HEK293 (cell line): ENCODE measurements around the gene ZNF345.
A peak's percentile ranks its signal among the peaks of the same experiment; 100 is the strongest.

Experiments used
- BCL11B ChIP-seq: fragments of 450-650 bp; formaldehyde crosslinking; IDR thresholded peaks from 2 replicates; pipeline ENCODE4 v1.5.1; 2016; ENCODE audit warnings: low read depth, missing biosample characterization, missing genetic modification characterization
- KLF9 ChIP-seq: fragments of 450-650 bp; formaldehyde crosslinking; IDR thresholded peaks from 2 replicates; pipeline ENCODE4 v1.5.1; 2016; ENCODE audit warnings: missing biosample characterization, missing genetic modification characterization, low read depth
- SETDB1 ChIP-seq: IDR thresholded peaks from one replicate; pipeline ENCODE4 v1.6.1; 2017; ENCODE audit warnings: mild to moderate bottlenecking, low read length, moderate library complexity, mixed read lengths; ENCODE audit not compliant: insufficient read length
- ZBTB1 ChIP-seq: fragments of 450-650 bp; formaldehyde crosslinking; IDR thresholded peaks from 2 replicates; pipeline ENCODE4 v1.5.1; 2016; ENCODE audit warnings: missing biosample characterization, missing genetic modification characterization
- ZBTB48 ChIP-seq: fragments of 450-650 bp; formaldehyde crosslinking; IDR thresholded peaks from 2 replicates; pipeline ENCODE4 v1.5.1; 2016; ENCODE audit warnings: missing biosample characterization, missing genetic modification characterization
- ZEB2 ChIP-seq: fragments of 450-650 bp; formaldehyde crosslinking; IDR thresholded peaks from 2 replicates; pipeline ENCODE4 v1.5.1; 2016; ENCODE audit warnings: missing biosample characterization, missing genetic modification characterization
- ZNF10 ChIP-seq: fragments of 450-650 bp; formaldehyde crosslinking; IDR thresholded peaks from 2 replicates; pipeline ENCODE4 v1.5.1; 2017; ENCODE audit warnings: missing biosample characterization, missing genetic modification characterization
- ZNF324 ChIP-seq: fragments of 450-650 bp; formaldehyde crosslinking; IDR thresholded peaks from 2 replicates; pipeline ENCODE4 v1.5.1; 2016; ENCODE audit warnings: missing biosample characterization, missing genetic modification characterization
- ZNF416 ChIP-seq: fragments of 450-650 bp; formaldehyde crosslinking; IDR thresholded peaks from 2 replicates; pipeline ENCODE4 v1.5.1; 2016; ENCODE audit warnings: missing biosample characterization, missing genetic modification characterization
- ZNF660 ChIP-seq: fragments of 450-650 bp; IDR thresholded peaks from 2 replicates; pipeline ENCODE4 v1.5.1; 2018; ENCODE audit warnings: missing biosample characterization, mild to moderate bottlenecking, missing genetic modification characterization
- ZNF830 ChIP-seq: fragments of 450-650 bp; IDR thresholded peaks from 2 replicates; pipeline ENCODE4 v1.5.0; 2018; ENCODE audit warnings: missing biosample characterization, missing genetic modification characterization, low read depth, mild to moderate bottlenecking, moderate library complexity
- ZNF843 ChIP-seq: fragments of 450-650 bp; formaldehyde crosslinking; IDR thresholded peaks from 2 replicates; pipeline ENCODE4 v1.5.1; 2016; ENCODE audit warnings: missing biosample characterization, missing genetic modification characterization
- TF ChIP-seq, protein P1 (sequence below): fragments of 450-650 bp; formaldehyde crosslinking; conservative IDR thresholded peaks from 2 replicates; pipeline ENCODE4 v1.5.1; 2016; ENCODE audit warnings: low read depth, missing biosample characterization, missing genetic modification characterization
- TF ChIP-seq, protein P2 (sequence below): fragments of 450-650 bp; formaldehyde crosslinking; IDR thresholded peaks from 2 replicates; pipeline ENCODE4 v1.5.1; 2016; ENCODE audit warnings: missing biosample characterization, missing genetic modification characterization
- TF ChIP-seq, protein P3 (sequence below): fragments of 450-650 bp; formaldehyde crosslinking; IDR thresholded peaks from 2 replicates; pipeline ENCODE4 v1.5.1; 2016; ENCODE audit warnings: missing biosample characterization, missing genetic modification characterization, borderline replicate concordance
- TF ChIP-seq, protein P4 (sequence below): fragments of 450-650 bp; formaldehyde crosslinking; IDR thresholded peaks from 2 replicates; pipeline ENCODE4 v1.5.1; 2016; ENCODE audit warnings: missing biosample characterization, missing genetic modification characterization
- TF ChIP-seq, protein P5 (sequence below): fragments of 450-650 bp; formaldehyde crosslinking; IDR thresholded peaks from 2 replicates; pipeline ENCODE4 v1.5.0; 2017; ENCODE audit warnings: missing biosample characterization, missing genetic modification characterization, borderline replicate concordance

Gene ZNF345

DNA sequence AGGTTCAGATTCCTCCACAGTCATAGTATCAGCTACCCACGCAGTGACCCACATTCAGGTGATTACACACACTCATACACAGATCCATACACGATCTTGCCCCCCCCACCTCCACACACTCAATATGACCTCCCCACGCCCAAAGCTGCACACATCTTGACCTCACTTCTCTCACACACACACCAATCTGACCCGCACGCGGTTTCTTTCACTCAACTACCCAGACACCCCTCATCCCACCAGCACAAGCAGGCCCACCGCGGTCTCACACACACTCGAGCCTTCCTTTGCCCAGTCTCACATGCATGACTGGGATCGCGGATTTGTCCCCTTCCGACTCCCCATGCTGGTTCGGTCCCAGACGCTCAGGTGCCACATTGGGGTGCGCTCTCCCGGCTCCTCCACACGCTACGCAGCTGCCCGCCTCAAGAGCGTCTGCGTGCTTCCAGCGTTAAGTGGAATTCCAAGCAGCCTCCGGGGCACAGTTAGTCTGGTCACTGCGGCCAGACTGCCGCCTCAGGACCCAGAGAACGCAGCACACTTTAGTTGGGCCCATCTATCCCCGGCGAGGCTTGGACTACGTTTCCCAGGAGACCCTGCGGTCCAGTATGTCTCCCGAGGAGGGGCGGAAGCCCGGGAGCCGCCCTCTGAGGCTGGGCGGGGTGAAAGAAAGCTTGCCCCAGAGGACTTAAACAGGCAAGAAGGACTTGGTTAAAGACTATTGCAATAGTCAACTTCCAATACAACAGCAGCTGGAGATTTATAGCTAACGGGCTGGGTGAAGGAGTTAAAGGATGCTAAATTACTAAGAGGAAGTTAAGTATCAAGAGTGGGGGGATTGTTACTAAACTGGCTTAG is 746 bp upstream of the ZNF345 start (continued):
- TF ChIP-seq, protein P1, sequence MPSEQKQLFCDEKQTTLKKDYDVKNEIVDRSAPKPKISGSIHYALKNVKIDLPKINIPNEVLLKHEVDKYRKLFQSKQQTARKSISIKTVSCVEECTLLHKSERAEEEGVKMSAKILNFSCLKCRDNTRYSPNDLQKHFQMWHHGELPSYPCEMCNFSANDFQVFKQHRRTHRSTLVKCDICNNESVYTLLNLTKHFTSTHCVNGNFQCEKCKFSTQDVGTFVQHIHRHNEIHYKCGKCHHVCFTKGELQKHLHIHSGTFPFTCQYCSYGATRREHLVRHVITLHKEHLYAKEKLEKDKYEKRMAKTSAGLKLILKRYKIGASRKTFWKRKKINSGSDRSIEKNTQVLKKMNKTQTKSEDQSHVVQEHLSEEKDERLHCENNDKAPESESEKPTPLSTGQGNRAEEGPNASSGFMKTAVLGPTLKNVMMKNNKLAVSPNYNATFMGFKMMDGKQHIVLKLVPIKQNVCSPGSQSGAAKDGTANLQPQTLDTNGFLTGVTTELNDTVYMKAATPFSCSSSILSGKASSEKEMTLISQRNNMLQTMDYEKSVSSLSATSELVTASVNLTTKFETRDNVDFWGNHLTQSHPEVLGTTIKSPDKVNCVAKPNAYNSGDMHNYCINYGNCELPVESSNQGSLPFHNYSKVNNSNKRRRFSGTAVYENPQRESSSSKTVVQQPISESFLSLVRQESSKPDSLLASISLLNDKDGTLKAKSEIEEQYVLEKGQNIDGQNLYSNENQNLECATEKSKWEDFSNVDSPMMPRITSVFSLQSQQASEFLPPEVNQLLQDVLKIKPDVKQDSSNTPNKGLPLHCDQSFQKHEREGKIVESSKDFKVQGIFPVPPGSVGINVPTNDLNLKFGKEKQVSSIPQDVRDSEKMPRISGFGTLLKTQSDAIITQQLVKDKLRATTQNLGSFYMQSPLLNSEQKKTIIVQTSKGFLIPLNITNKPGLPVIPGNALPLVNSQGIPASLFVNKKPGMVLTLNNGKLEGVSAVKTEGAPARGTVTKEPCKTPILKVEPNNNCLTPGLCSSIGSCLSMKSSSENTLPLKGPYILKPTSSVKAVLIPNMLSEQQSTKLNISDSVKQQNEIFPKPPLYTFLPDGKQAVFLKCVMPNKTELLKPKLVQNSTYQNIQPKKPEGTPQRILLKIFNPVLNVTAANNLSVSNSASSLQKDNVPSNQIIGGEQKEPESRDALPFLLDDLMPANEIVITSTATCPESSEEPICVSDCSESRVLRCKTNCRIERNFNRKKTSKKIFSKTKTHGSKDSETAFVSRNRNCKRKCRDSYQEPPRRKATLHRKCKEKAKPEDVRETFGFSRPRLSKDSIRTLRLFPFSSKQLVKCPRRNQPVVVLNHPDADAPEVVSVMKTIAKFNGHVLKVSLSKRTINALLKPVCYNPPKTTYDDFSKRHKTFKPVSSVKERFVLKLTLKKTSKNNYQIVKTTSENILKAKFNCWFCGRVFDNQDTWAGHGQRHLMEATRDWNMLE (tag by site-specific recombination): no peak
- TF ChIP-seq ZNF830 (tag by site-specific recombination): no peak
- TF ChIP-seq, protein P2, sequence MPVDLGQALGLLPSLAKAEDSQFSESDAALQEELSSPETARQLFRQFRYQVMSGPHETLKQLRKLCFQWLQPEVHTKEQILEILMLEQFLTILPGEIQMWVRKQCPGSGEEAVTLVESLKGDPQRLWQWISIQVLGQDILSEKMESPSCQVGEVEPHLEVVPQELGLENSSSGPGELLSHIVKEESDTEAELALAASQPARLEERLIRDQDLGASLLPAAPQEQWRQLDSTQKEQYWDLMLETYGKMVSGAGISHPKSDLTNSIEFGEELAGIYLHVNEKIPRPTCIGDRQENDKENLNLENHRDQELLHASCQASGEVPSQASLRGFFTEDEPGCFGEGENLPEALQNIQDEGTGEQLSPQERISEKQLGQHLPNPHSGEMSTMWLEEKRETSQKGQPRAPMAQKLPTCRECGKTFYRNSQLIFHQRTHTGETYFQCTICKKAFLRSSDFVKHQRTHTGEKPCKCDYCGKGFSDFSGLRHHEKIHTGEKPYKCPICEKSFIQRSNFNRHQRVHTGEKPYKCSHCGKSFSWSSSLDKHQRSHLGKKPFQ (tag by site-specific recombination): no peak; the same call in 1 of the 2 replicates
- no peak for TF ChIP-seq ZNF10 (tag by site-specific recombination)
- 0 out of 2 replicates have a peak, but pooled peaks have one; percentile 74 for TF ChIP-seq ZNF416
- TF ChIP-seq, protein P3, sequence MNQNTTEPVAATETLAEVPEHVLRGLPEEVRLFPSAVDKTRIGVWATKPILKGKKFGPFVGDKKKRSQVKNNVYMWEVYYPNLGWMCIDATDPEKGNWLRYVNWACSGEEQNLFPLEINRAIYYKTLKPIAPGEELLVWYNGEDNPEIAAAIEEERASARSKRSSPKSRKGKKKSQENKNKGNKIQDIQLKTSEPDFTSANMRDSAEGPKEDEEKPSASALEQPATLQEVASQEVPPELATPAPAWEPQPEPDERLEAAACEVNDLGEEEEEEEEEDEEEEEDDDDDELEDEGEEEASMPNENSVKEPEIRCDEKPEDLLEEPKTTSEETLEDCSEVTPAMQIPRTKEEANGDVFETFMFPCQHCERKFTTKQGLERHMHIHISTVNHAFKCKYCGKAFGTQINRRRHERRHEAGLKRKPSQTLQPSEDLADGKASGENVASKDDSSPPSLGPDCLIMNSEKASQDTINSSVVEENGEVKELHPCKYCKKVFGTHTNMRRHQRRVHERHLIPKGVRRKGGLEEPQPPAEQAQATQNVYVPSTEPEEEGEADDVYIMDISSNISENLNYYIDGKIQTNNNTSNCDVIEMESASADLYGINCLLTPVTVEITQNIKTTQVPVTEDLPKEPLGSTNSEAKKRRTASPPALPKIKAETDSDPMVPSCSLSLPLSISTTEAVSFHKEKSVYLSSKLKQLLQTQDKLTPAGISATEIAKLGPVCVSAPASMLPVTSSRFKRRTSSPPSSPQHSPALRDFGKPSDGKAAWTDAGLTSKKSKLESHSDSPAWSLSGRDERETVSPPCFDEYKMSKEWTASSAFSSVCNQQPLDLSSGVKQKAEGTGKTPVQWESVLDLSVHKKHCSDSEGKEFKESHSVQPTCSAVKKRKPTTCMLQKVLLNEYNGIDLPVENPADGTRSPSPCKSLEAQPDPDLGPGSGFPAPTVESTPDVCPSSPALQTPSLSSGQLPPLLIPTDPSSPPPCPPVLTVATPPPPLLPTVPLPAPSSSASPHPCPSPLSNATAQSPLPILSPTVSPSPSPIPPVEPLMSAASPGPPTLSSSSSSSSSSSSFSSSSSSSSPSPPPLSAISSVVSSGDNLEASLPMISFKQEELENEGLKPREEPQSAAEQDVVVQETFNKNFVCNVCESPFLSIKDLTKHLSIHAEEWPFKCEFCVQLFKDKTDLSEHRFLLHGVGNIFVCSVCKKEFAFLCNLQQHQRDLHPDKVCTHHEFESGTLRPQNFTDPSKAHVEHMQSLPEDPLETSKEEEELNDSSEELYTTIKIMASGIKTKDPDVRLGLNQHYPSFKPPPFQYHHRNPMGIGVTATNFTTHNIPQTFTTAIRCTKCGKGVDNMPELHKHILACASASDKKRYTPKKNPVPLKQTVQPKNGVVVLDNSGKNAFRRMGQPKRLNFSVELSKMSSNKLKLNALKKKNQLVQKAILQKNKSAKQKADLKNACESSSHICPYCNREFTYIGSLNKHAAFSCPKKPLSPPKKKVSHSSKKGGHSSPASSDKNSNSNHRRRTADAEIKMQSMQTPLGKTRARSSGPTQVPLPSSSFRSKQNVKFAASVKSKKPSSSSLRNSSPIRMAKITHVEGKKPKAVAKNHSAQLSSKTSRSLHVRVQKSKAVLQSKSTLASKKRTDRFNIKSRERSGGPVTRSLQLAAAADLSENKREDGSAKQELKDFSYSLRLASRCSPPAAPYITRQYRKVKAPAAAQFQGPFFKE (tag by site-specific recombination): 0 out of 2 replicates have a peak, but pooled peaks have one; percentile 78
- peak; percentile 86; the same call in 1 of the 2 replicates for TF ChIP-seq BCL11B (tag by site-specific recombination)
- peak; percentile 90 for TF ChIP-seq ZBTB48 (tag by site-specific recombination)
- peak; percentile 66 for TF ChIP-seq ZNF843 (tag by site-specific recombination)
- TF ChIP-seq, protein P4, sequence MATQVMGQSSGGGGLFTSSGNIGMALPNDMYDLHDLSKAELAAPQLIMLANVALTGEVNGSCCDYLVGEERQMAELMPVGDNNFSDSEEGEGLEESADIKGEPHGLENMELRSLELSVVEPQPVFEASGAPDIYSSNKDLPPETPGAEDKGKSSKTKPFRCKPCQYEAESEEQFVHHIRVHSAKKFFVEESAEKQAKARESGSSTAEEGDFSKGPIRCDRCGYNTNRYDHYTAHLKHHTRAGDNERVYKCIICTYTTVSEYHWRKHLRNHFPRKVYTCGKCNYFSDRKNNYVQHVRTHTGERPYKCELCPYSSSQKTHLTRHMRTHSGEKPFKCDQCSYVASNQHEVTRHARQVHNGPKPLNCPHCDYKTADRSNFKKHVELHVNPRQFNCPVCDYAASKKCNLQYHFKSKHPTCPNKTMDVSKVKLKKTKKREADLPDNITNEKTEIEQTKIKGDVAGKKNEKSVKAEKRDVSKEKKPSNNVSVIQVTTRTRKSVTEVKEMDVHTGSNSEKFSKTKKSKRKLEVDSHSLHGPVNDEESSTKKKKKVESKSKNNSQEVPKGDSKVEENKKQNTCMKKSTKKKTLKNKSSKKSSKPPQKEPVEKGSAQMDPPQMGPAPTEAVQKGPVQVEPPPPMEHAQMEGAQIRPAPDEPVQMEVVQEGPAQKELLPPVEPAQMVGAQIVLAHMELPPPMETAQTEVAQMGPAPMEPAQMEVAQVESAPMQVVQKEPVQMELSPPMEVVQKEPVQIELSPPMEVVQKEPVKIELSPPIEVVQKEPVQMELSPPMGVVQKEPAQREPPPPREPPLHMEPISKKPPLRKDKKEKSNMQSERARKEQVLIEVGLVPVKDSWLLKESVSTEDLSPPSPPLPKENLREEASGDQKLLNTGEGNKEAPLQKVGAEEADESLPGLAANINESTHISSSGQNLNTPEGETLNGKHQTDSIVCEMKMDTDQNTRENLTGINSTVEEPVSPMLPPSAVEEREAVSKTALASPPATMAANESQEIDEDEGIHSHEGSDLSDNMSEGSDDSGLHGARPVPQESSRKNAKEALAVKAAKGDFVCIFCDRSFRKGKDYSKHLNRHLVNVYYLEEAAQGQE (tag by site-specific recombination): peak; percentile 46; the same call in 1 of the 2 replicates
- peak; percentile 80; the same call in 1 of the 2 replicates for TF ChIP-seq ZNF324 (tag by site-specific recombination)
- TF ChIP-seq, protein P5, sequence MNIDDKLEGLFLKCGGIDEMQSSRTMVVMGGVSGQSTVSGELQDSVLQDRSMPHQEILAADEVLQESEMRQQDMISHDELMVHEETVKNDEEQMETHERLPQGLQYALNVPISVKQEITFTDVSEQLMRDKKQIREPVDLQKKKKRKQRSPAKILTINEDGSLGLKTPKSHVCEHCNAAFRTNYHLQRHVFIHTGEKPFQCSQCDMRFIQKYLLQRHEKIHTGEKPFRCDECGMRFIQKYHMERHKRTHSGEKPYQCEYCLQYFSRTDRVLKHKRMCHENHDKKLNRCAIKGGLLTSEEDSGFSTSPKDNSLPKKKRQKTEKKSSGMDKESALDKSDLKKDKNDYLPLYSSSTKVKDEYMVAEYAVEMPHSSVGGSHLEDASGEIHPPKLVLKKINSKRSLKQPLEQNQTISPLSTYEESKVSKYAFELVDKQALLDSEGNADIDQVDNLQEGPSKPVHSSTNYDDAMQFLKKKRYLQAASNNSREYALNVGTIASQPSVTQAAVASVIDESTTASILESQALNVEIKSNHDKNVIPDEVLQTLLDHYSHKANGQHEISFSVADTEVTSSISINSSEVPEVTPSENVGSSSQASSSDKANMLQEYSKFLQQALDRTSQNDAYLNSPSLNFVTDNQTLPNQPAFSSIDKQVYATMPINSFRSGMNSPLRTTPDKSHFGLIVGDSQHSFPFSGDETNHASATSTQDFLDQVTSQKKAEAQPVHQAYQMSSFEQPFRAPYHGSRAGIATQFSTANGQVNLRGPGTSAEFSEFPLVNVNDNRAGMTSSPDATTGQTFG (tag by site-specific recombination): no peak
- TF ChIP-seq ZEB2 (tag by site-specific recombination): 0 out of 2 replicates have a peak, but pooled peaks have one; percentile 46
- TF ChIP-seq ZBTB1 (tag by site-specific recombination): no peak; the same call in 1 of the 2 replicates
- peak; percentile 76 for TF ChIP-seq ZNF660 (tag by site-specific recombination)
- peak; percentile 57 for TF ChIP-seq KLF9
- TF ChIP-seq SETDB1: no peak
